SK-N-SH (cell line): Measurements from ENCODE around the gene TCF23. TPM values are rescaled to one million over a fixed set of nuclear protein-coding genes. Genes with fewer than 3 reads are reported as not detected.
A peak's percentile ranks its signal among the peaks of the same experiment; 100 is the strongest.

Source experiments
- CTCF ChIA-PET: fragments of 300-600, 350-600 bp; formaldehyde crosslinking; extraction: SDS; loops from one replicate; lab custom pipeline; 2021; lab: Yijun Ruan, JAX
- POLR2A ChIA-PET: fragments of 350-600 bp; sonication (Branson Sonifier 250); formaldehyde crosslinking; extraction: SDS; loops from one replicate; lab custom pipeline; 2020; ENCODE audit warnings: antibody characterized with exemption, inconsistent platforms; lab: Yijun Ruan, JAX
- DNase-seq: peaks from one replicate; pipeline ENCODE4 v3.0.0; 2012
- H2AFZ ChIP-seq: fragments of 200-600 bp; sonication (generic); 2 replicates; pipeline ENCODE4 v1.8.1; 2016; ENCODE audit warnings: antibody characterized with exemption, mild to moderate bottlenecking, low read depth
- H3F3A ChIP-seq: fragments of 200-600 bp; sonication (generic); replicated peaks from 2 replicates; pipeline ENCODE3; 2016; ENCODE audit warnings: antibody characterized with exemption, mild to moderate bottlenecking; ENCODE audit not compliant: insufficient read depth
- H3K27ac ChIP-seq, 2 experiments: fragments of 200-500 bp in 1 of 2; fragments of 200-600 bp in 1 of 2; sonication (Bioruptor generic) in 1 of 2; sonication (generic), shearing (Covaris generic) in 1 of 2; 2 replicates each; pipeline versions ENCODE4 v1.5.1 to v1.6.1; 2014 to 2016; ENCODE audit warnings: low read depth in 2 of 2, inconsistent platforms in 1 of 2, low read length in 1 of 2, mild to moderate bottlenecking in 1 of 2, mixed read lengths in 1 of 2
- H3K27me3 ChIP-seq: fragments of 200-600 bp; sonication (generic), shearing (Covaris generic); 2 replicates; pipeline ENCODE4 v1.6.1; 2016; ENCODE audit warnings: mixed run types; ENCODE audit not compliant: insufficient read depth
- H3K36me3 ChIP-seq, 2 experiments: fragments of 200-500 bp in 1 of 2; fragments of 200-600 bp in 1 of 2; sonication (Bioruptor generic) in 1 of 2; sonication (generic) in 1 of 2; replicated peaks in 1 of 2; 2 replicates each; pipeline versions ENCODE3 to v1.5.1; 2014 to 2016; ENCODE audit warnings: low read length in 1 of 2, mild to moderate bottlenecking in 1 of 2; ENCODE audit not compliant: insufficient read depth in 2 of 2, control insufficient read depth in 1 of 2
- H3K4me1 ChIP-seq, 2 experiments: fragments of 200-500 bp in 1 of 2; fragments of 200-600 bp in 1 of 2; sonication (Bioruptor generic) in 1 of 2; sonication (generic), shearing (Covaris generic) in 1 of 2; 2 replicates each; pipeline versions ENCODE4 v1.5.1 to v1.6.1; 2014 to 2016; ENCODE audit warnings: low read depth in 1 of 2, low read length in 1 of 2, mixed run types in 1 of 2; ENCODE audit not compliant: insufficient read depth in 2 of 2, control insufficient read depth in 1 of 2
- H3K4me2 ChIP-seq: fragments of 200-600 bp; sonication (generic), shearing (Covaris generic); 2 replicates; pipeline ENCODE4 v1.6.1; 2017; ENCODE audit warnings: mixed run types
- H3K4me3 ChIP-seq, 2 experiments: fragments of 200-500 bp in 1 of 2; fragments of 200-600 bp in 1 of 2; sonication (Bioruptor generic) in 1 of 2; sonication (generic), shearing (Covaris generic) in 1 of 2; 2 replicates each; pipeline versions ENCODE4 v1.5.1 to v1.8.1; 2014 to 2016; ENCODE audit warnings: low read depth in 2 of 2, inconsistent platforms in 1 of 2, low read length in 1 of 2, mild to moderate bottlenecking in 1 of 2, mixed read lengths in 1 of 2, moderate library complexity in 1 of 2
- H3K79me2 ChIP-seq: fragments of 200-600 bp; sonication (generic); 2 replicates; pipeline ENCODE4 v1.8.1; 2017; ENCODE audit warnings: mild to moderate bottlenecking; ENCODE audit not compliant: insufficient read depth
- H3K9ac ChIP-seq: fragments of 200-600 bp; sonication (generic); 2 replicates; pipeline ENCODE4 v1.6.1; 2017; ENCODE audit warnings: mixed run types
- H3K9me2 ChIP-seq: fragments of 200-600 bp; sonication (generic); 2 replicates; pipeline ENCODE4 v1.6.1; 2017; ENCODE audit warnings: mixed run types
- H3K9me3 ChIP-seq: fragments of 200-600 bp; sonication (generic); 2 replicates; pipeline ENCODE4 v1.6.1; 2017; ENCODE audit warnings: mixed run types, mild to moderate bottlenecking, moderate library complexity
- H4K20me1 ChIP-seq: fragments of 200-600 bp; sonication (generic); 2 replicates; pipeline ENCODE4 v1.6.1; 2017; ENCODE audit warnings: mild to moderate bottlenecking, mixed run types; ENCODE audit not compliant: insufficient read depth
- EP300 ChIP-seq, 2 experiments: IDR thresholded peaks; 2 replicates each; pipeline versions ENCODE4 v1.4.0 to v1.6.1; 2012; ENCODE audit warnings: borderline replicate concordance in 1 of 2, low read depth in 1 of 2, low read length in 1 of 2
- EZH2phosphoT487 ChIP-seq: fragments of 200-600 bp; sonication (generic); IDR thresholded peaks from 2 replicates; pipeline ENCODE4 v1.6.1; 2017; ENCODE audit warnings: low read depth, mixed run types, mild to moderate bottlenecking, antibody characterized with exemption, moderate library complexity, borderline replicate concordance
- MAX ChIP-seq: IDR thresholded peaks from 2 replicates; pipeline ENCODE4 v1.4.0; 2012; ENCODE audit warnings: low read depth
- NFIC ChIP-seq: IDR thresholded peaks from 2 replicates; pipeline ENCODE4 v1.4.0; 2012; ENCODE audit warnings: borderline replicate concordance
- PBX3 ChIP-seq: IDR thresholded peaks from 2 replicates; pipeline ENCODE4; 2012
- RCOR1 ChIP-seq: fragments of 150-350 bp; IDR thresholded peaks from 2 replicates; pipeline ENCODE4 v1.6.1; 2017; ENCODE audit warnings: antibody characterized with exemption, low read length
- RFX5 ChIP-seq: IDR thresholded peaks from 2 replicates; pipeline ENCODE4 v1.6.1; 2012; ENCODE audit warnings: mild to moderate bottlenecking, improper control_type of control experiment, low read length
- SMC3 ChIP-seq: IDR thresholded peaks from 2 replicates; pipeline ENCODE4 v1.6.1; 2012; ENCODE audit warnings: low read depth, low read length, improper control_type of control experiment
- TCF12 ChIP-seq: IDR thresholded peaks from 2 replicates; pipeline ENCODE4 v1.4.0; 2012
- WGBS: methylation state at CpG from one replicate; pipeline ENCODE4 v1.1.6; 2017; ENCODE audit warnings: low lambda C conversion rate; 5-methylcytosine and 5-hydroxymethylcytosine counted together
- polyA plus RNA-seq, 3 experiments: library from polyadenylated mRNA; depleted of rRNA; stranded (reverse); fragments of >200 nt; gene quantifications; 2 replicates each; pipeline ENCODE4 v1.2.3, GENCODE V29; 2012

TCF23 gene
- polyA plus RNA-seq, 1 of the 3 experiments (the other 2 are of a cell fraction), result not detected

GRCh38 chr2:27170581-27171337 lies 22.0 kb downstream of the TCF23 start:
- H3K27me3 ChIP-seq, result no peaks in the 10 kb centered on the region
- DNase-seq, result no peak

GRCh38 chr2:27171351-27171848 lies 22.6 kb downstream of the TCF23 start:
- no peaks in the 10 kb centered on the region for H3K36me3 ChIP-seq
- CTCF ChIA-PET, result interaction anchor here (1.2 to 4.8 kb wide), 11 partner anchors 13 to 358 kb away, joined by 4 to 58 read pairs (median 31); partner anchors contain the start of genes PREB, TCF23 and TRIM54
- no peak overlapping the region for H3K27ac ChIP-seq
- no peaks in the 10 kb centered on the region for H3K9me3 ChIP-seq
- no peaks in the 10 kb centered on the region for H3K9me2 ChIP-seq
- no peaks in the 10 kb centered on the region for H3K27me3 ChIP-seq
- H3K79me2 ChIP-seq, result no peaks in the 10 kb centered on the region
- no peak for DNase-seq
- H3K4me2 ChIP-seq, result no peak overlapping the region
- H3K4me1 ChIP-seq, result no peaks in the 10 kb centered on the region; a peak in 1 of 4 replicates
- 66% methylated on average over 8 of the region's 8 CpGs for WGBS
- POLR2A ChIA-PET, result interaction anchor here (0.6 kb wide), 1 partner anchor 108 kb away, joined by 3 read pairs; no protein-coding TSS in a partner anchor
- H3K9ac ChIP-seq, result no peak overlapping the region
- H4K20me1 ChIP-seq, result no peaks in the 10 kb centered on the region
- TF ChIP-seq RFX5 (no peak), SMC3 (no peak)
- H3K4me3 ChIP-seq, result no peak overlapping the region
- no peak overlapping the region for H2AFZ ChIP-seq
- H3F3A ChIP-seq, result no peaks in the 10 kb centered on the region

More at GRCh38 chr2:27170581-27171337, 22.0 kb downstream of the TCF23 start:
- Histone ChIP-seq H3K9ac (no peak overlapping the region), H4K20me1 (no peaks in the 10 kb centered on the region), H3K4me1 (no peaks in the 10 kb centered on the region; a peak in 1 of 4 replicates), H3F3A (no peaks in the 10 kb centered on the region), H3K36me3 (no peaks in the 10 kb centered on the region), H3K27ac (no peak overlapping the region), H3K4me3 (no peak overlapping the region), H3K79me2 (no peaks in the 10 kb centered on the region), H3K9me2 (no peaks in the 10 kb centered on the region), H3K4me2 (no peak overlapping the region), H3K9me3 (no peaks in the 10 kb centered on the region), H2AFZ (no peak overlapping the region)
- 76% methylated on average over 6 of the region's 6 CpGs for WGBS
- ChIA-PET CTCF (interaction anchor here (0.6 to 4.8 kb wide), 36 partner anchors 8 to 358 kb away, joined by 3 to 58 read pairs (median 6); partner anchors contain the start of genes CGREF1, PREB, TCF23 and TRIM54), POLR2A (interaction anchor here (0.6 to 1.7 kb wide), 2 partner anchors 74 to 109 kb away, joined by 3 read pairs; no protein-coding TSS in a partner anchor)
- TF ChIP-seq EP300 (IDR thresholded peaks at IDR 0.05; ENCODE audit: borderline replicate concordance in 1 of 2, low read depth in 1 of 2, low read length in 1 of 2), result no peak
- TF ChIP-seq MAX, result no peak
- no peak for TF ChIP-seq RCOR1
- TF ChIP-seq PBX3, result peak; percentile 9; the same call in 1 of the 2 replicates
- TF ChIP-seq EZH2phosphoT487, result no peak
- TF ChIP-seq NFIC, result peak; percentile 23; the same call in 1 of the 2 replicates
- 0 out of 2 replicates have a peak, but pooled peaks have one; percentile 19 for TF ChIP-seq TCF12
